Stomach (tissue), 4 donors: ENCODE data around the gene RNF130.

Source experiments
- CTCF ChIP-seq, 7 experiments: fragments of 450-650 bp in 4 of 7; fragments of 200-600 bp in 3 of 7; sonication (generic) in 3 of 7; IDR thresholded peaks; one replicate each; pipeline ENCODE4 v1.5.1; 2016 to 2019; ENCODE audit warnings: antibody characterized with exemption in 7 of 7, control low read depth in 2 of 7, mild to moderate bottlenecking in 1 of 7
- EP300 ChIP-seq: sonication (generic); formaldehyde crosslinking; IDR thresholded peaks from one replicate; pipeline ENCODE4 v1.6.1; 2017; ENCODE audit warnings: antibody characterized with exemption
- POLR2A ChIP-seq, 4 donors: fragments of 450-650 bp; IDR thresholded peaks; one replicate each; pipeline ENCODE4 v1.6.1; 2016; ENCODE audit warnings: antibody characterized with exemption in 4 of 4, control low read depth in 2 of 4, mild to moderate bottlenecking in 1 of 4, moderate library complexity in 1 of 4
- POLR2AphosphoS5 ChIP-seq, 3 donors: sonication (generic); formaldehyde crosslinking; IDR thresholded peaks; one replicate each; pipeline ENCODE4 v1.6.1; 2016; ENCODE audit warnings: antibody characterized with exemption in 3 of 3

GRCh38 chr5:180018347-180019060 is 53.1 kb downstream of the RNF130 start:
- TF ChIP-seq CTCF (IDR thresholded peaks at IDR 0.05) (no peak), POLR2A (IDR thresholded peaks at IDR 0.05) (no peak), EP300 (no peak), POLR2AphosphoS5 (IDR thresholded peaks at IDR 0.05) (no peak)
